Astrocyte (in vitro differentiated cells and primary cell): ENCODE measurements around the gene TRMU.

Experiments used
- EZH2 ChIP-seq: IDR thresholded peaks from 2 replicates; pipeline ENCODE4 v1.6.1; 2012; ENCODE audit warnings: mild to moderate bottlenecking, low read length, inconsistent platforms; ENCODE audit not compliant: insufficient read depth
- TF ChIP-seq, protein P1 (sequence below): IDR thresholded peaks from 2 replicates; pipeline ENCODE4 v1.5.1; 2011; ENCODE audit warnings: low read depth, mild to moderate bottlenecking, inconsistent platforms, low read length, moderate library complexity; ENCODE audit not compliant: insufficient read depth

DNA sequence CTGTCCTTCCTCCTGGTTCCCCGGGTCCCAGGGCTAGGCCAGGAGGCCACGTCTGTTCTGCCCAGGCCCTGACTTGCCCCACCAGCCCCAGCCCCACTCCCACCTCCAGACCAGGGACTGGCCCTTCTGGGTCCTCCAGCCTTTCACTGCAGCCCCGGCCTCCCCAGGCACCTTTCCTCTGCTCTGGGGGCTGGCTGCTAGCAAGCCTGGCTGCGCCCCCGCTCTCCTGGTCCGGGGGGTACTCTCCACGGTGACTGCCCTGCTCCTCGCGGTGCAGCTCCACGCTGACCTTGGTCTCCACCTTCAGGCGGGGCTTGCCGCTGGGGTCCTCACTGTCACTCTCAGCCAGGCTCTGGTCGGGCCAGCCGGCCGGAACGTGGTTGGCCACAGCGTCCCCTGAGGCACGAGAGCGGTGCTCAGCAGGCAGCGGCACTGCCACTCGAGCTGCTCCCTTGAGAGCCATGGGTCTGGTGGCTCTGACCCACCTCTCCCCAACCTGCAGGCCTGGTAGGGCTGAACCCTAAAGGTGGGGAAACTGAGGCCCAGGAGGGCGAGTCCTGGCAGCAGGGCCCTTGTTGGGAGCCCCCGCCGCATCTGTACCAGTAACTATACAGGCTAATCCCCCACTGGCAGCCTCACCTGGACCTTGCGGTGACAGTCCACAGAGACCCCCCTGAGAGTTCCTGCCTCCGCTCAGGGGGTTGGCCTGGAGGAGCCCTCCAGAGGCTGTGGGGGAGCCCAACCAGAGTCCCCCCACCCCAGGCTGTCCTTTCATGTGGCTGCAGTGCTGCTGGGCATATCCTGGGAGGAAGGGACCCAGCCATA lies 29.0 kb downstream of the TRMU start:
- TF ChIP-seq, protein P1, sequence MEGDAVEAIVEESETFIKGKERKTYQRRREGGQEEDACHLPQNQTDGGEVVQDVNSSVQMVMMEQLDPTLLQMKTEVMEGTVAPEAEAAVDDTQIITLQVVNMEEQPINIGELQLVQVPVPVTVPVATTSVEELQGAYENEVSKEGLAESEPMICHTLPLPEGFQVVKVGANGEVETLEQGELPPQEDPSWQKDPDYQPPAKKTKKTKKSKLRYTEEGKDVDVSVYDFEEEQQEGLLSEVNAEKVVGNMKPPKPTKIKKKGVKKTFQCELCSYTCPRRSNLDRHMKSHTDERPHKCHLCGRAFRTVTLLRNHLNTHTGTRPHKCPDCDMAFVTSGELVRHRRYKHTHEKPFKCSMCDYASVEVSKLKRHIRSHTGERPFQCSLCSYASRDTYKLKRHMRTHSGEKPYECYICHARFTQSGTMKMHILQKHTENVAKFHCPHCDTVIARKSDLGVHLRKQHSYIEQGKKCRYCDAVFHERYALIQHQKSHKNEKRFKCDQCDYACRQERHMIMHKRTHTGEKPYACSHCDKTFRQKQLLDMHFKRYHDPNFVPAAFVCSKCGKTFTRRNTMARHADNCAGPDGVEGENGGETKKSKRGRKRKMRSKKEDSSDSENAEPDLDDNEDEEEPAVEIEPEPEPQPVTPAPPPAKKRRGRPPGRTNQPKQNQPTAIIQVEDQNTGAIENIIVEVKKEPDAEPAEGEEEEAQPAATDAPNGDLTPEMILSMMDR, result no peak
- no peak for TF ChIP-seq EZH2
